Adrenal gland (tissue), 19 donors: ENCODE data around the gene SMAGP. TPM values are rescaled to one million over a fixed set of nuclear protein-coding genes. Genes with fewer than 3 reads are reported as not detected.
"Not testable (repeated sequence)": the region's sequence is repeated elsewhere in the genome, so short reads cannot be mapped to it uniquely, and the experiment has no call there.

Experiments used
- DNase-seq, 7 donors: peaks; one replicate each; pipeline ENCODE4 v3.0.0-alpha.2; 2019 to 2020
- H3K27ac ChIP-seq, 5 donors: fragments of 200-600 bp; sonication (generic) in 4 of 5; 1 replicate in 3 of 5; 2 replicates in 2 of 5; pipeline versions ENCODE4 v1.5.1 to v1.8.0; 2016 to 2020; ENCODE audit warnings: mild to moderate bottlenecking in 1 of 5
- H3K27me3 ChIP-seq: fragments of 200-600 bp; 2 replicates; pipeline ENCODE4 v1.8.0; 2021
- H3K36me3 ChIP-seq, 2 donors: fragments of 200-600 bp; replicated peaks in 1 of 2; 1 replicate in 1 of 2; 2 replicates in 1 of 2; pipeline versions ENCODE4 v1.5.1 to v1.8.0; 2018 to 2022
- H3K4me1 ChIP-seq, 2 donors: fragments of 200-600 bp; replicated peaks in 1 of 2; 1 replicate in 1 of 2; 2 replicates in 1 of 2; pipeline versions ENCODE4 v1.5.1 to v1.8.0; 2018 to 2021
- H3K4me3 ChIP-seq, 4 donors: fragments of 200-600 bp; sonication (generic) in 3 of 4; one replicate each; pipeline ENCODE4 v1.5.1; 2016 to 2018
- H3K9me3 ChIP-seq, 3 donors: fragments of 200-600 bp; sonication (generic) in 1 of 3; replicated peaks in 1 of 3; 1 replicate in 2 of 3; 2 replicates in 1 of 3; pipeline versions ENCODE4 v1.5.1 to v1.8.0; 2016 to 2021
- CTCF ChIP-seq, 6 experiments: fragments of 450-650 bp in 4 of 6; fragments of 200-600 bp in 2 of 6; sonication (generic) in 1 of 6; IDR thresholded peaks; 1 replicate in 5 of 6; 2 replicates in 1 of 6; pipeline versions ENCODE4 v1.5.1 to v1.8.0; 2016 to 2021; ENCODE audit warnings: antibody characterized with exemption in 6 of 6, mild to moderate bottlenecking in 2 of 6, moderate library complexity in 1 of 6
- POLR2A ChIP-seq, 2 donors: fragments of 450-650 bp; IDR thresholded peaks; one replicate each; pipeline ENCODE4 v1.6.1; 2017; ENCODE audit warnings: antibody characterized with exemption in 2 of 2, mild to moderate bottlenecking in 2 of 2, moderate library complexity in 1 of 2
- WGBS, 4 donors: extraction: QIAGEN DNeasy Blood & Tissue Kit in 2 of 4; methylation state at CpG; one replicate each; pipeline versions ENCODE4 v1.1.5 to v1.1.7; 2013 to 2017; 5-methylcytosine and 5-hydroxymethylcytosine counted together
- intact Hi-C, 2 donors: fragments of 100-400 bp; cut with DNase I; formaldehyde crosslinking; loops; one replicate each; pipeline versions ENCODE4 v1.14.1 to v1.15.0; 2022 to 2023
- long read RNA-seq, 10 donors: library from polyadenylated mRNA in 3 of 10; unstranded in 2 of 10; stranded (forward) in 1 of 10; transcript quantifications; one replicate each; pipeline ENCODE4 v2.0.0 and lab custom pipeline, GENCODE V29; 2021 to 2026
- polyA plus RNA-seq, 3 donors: library from polyadenylated mRNA; stranded (reverse); fragments of 200-250 nt in 2 of 3; fragments of 350-450 nt in 1 of 3; fragmentation: Illumina TruSeq in 1 of 3; extraction: RNeasy Lipid Tissue Mini Kit (QIAGEN cat#74804) in 1 of 3; gene quantifications; one replicate each; pipeline ENCODE4 v1.2.3, GENCODE V29; 2013 to 2014
- total RNA-seq, 9 donors: library from RNA; depleted of rRNA in 4 of 9; stranded (reverse); fragments of >200 nt in 4 of 9; fragments of 120-200 nt in 1 of 9; fragmentation: NEBNext Ultra II Directional in 1 of 9; extraction: Animal tissue kit (Norgen Biotek cat#: 25700) in 1 of 9; gene quantifications; one replicate each; pipeline versions ENCODE4 v1.1.0 to v1.2.4, GENCODE V29; 2013 to 2023
- donor health status: healthy with polysubstance abuse.
- donor health status: Bipolar disorder and iron deficiency.
- donor health status: DM: yes; HTN: yes; CAD: no.
- donor health status: DM: no; HTN: no; CAD: no.
- donor health status: DM: no; HTN: no; CAD: no.
- donor health status: DM: yes; HTN: yes; CAD: no.

The SMAGP gene, protein sequence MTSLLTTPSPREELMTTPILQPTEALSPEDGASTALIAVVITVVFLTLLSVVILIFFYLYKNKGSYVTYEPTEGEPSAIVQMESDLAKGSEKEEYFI
- total RNA-seq (10 to 100 TPM in 6 of 9 donors, 1 to 10 TPM in 3; 2.7 to 32.6 (median 14.1) TPM), polyA plus RNA-seq (10 to 100 TPM in 1 of 3 donors, 1 to 10 TPM in 2; 6.0 to 10.9 (median 9.9) TPM)
- long read RNA-seq, donor 1, partial matches to known transcripts = 0 of 4 reads
- long read RNA-seq, donor 1, other reads (novel, unspliced or antisense) = 0 of 4 reads
- long read RNA-seq, donor 2, partial matches to known transcripts = 0 of 4 reads
- long read RNA-seq, donor 2, other reads (novel, unspliced or antisense) = 0 of 4 reads
- long read RNA-seq, donor 3, partial matches to known transcripts = 0 of 4 reads
- long read RNA-seq, donor 3, other reads (novel, unspliced or antisense) = 0 of 4 reads
- long read RNA-seq, donor 4, transcript SMAGP-203 (4 exons, 2,350 nt) = major isoform, 10 of 16 reads
- long read RNA-seq, donor 4, partial matches to known transcripts = 2 of 16 reads
- long read RNA-seq, donor 4, other reads (novel, unspliced or antisense) = 1 of 16 reads
- long read RNA-seq, donor 5, transcript SMAGP-203 (4 exons, 2,350 nt) = major isoform, 14 of 30 reads
- long read RNA-seq, donor 5, transcript SMAGP-205 (3 exons, 1,518 nt) = minor isoform, 12 of 30 reads
- long read RNA-seq, donor 5, partial matches to known transcripts = 0 of 30 reads
- long read RNA-seq, donor 5, other reads (novel, unspliced or antisense) = 3 of 30 reads
- long read RNA-seq, donor 6, transcript SMAGP-203 (4 exons, 2,350 nt) = major isoform, 7 of 9 reads
- long read RNA-seq, donor 6, partial matches to known transcripts = 0 of 9 reads
- long read RNA-seq, donor 6, other reads (novel, unspliced or antisense) = 2 of 9 reads
- long read RNA-seq, donor 7, partial matches to known transcripts = 0 of 4 reads
- long read RNA-seq, donor 7, other reads (novel, unspliced or antisense) = 0 of 4 reads
- long read RNA-seq, donor 8, partial matches to known transcripts = 0 of 2 reads
- long read RNA-seq, donor 8, other reads (novel, unspliced or antisense) = 0 of 2 reads
- long read RNA-seq, donor 9, transcript SMAGP-203 (4 exons, 2,350 nt) = major isoform, 6 of 7 reads
- long read RNA-seq, donor 9, partial matches to known transcripts = 0 of 7 reads
- long read RNA-seq, donor 9, other reads (novel, unspliced or antisense) = 0 of 7 reads
- long read RNA-seq, donor 10 = 0 reads

DNA sequence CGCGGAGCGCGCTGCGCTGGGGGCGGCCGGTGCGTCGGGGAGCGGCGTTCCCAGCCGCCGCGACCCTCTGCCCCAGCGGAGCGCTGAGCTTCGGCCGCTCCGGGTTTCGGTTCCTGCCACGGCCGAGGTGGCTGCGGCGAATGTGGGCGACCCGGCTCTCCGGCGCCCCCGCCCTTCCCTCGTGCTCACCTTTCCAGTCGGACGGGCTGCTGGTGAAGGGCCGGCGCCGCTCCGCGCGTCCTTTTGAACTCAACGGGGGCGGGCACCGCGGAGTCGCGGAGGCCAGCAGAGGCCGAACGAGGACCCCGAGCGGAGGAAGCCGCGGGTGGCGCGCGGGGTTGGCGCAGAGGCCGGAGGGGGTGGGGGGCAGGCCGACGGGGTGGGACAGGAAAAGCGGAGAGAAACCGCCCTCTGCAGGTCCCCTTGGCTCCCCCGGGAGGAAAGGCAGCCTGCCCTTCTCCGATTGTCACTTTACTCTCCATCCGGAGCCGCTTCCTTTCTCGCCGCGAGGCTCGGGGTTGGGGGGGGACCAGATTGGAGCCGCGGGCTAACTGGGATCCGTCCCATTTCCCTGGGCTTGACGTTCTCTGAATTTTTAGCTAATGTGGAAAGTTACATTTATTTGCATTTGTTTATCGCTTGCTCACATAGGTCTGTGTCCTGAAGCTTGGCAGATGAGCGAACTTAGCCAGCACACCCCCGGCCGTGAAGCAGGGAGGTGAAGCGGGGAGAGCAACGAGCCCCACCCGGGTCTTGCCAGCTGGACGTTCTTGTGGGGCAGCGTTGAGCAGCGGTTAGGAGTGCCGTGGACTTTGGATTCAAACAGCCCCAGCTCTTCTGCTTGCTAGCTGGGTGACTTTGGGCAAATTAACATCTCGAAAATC lies at the start of gene SMAGP:
SMAGP (minus strand) TSS at position 349 of the 884 bp plus-strand sequence. CDS start 1,137 bp downstream, outside the sequence.
- intact Hi-C loops = loop anchor here in 1 of 2 donors (5.0 kb wide), 1 partner anchor 72 kb away; no protein-coding TSS in a partner anchor
- TF ChIP-seq CTCF (IDR thresholded peaks at IDR 0.05) (no peak), POLR2A (IDR thresholded peaks at IDR 0.05) (peak in 1 of 2 donors; percentile 21)
- H3K27ac ChIP-seq = peak within 1 kb of the TSS in 4 of 5 donors; percentile 60 to 91 (median 79)
- no peaks in the 10 kb centered on the region for H3K36me3 ChIP-seq
- DNase-seq = peak; percentile 48 to 68 (median 65)
- H3K9me3 ChIP-seq = no peaks in the 10 kb centered on the region
- H3K4me3 ChIP-seq = peak within 1 kb of the TSS; percentile 50 to 97 (median 76)
- no peaks in the 10 kb centered on the region for H3K27me3 ChIP-seq
- 0 to 1% (median 0%) methylated on average over 22 to 83 of the region's 83 CpGs for WGBS, 4 donors
- H3K4me1 ChIP-seq = peaks cover 0 to 13% of the 10 kb centered on the region in 2 donors

- Histone ChIP-seq H3K4me1 (no peaks in the 10 kb centered on the region), H3K27ac (no peak overlapping the region), H3K4me3 (no peak overlapping the region), H3K27me3 (no peaks in the 10 kb centered on the region), H3K36me3 (no peaks in the 10 kb centered on the region), H3K9me3 (no peaks in the 10 kb centered on the region)
- WGBS, 4 donors = 48 to 73% (median 65%) methylated on average over 3 of the region's 3 CpGs
- TF ChIP-seq POLR2A (IDR thresholded peaks at IDR 0.05) (no peak), CTCF (IDR thresholded peaks at IDR 0.05) (no peak)
- no peak for DNase-seq
- intact Hi-C loops = no loop called here
These were observed 48.8 kb upstream of the SMAGP start for GRCh38 chr12:51318846-51319599.

GRCh38 chr12:51318057-51318806 lies 48.0 kb upstream of the SMAGP start:
- WGBS, 4 donors = 87 to 91% (median 90%) methylated on average over 8 of the region's 8 CpGs
- not testable (repeated sequence) for H3K4me3 ChIP-seq, H3K4me1 ChIP-seq

More at GRCh38 chr12:51318057-51318806, 48.0 kb upstream of the SMAGP start:
- intact Hi-C loops, H3K36me3 ChIP-seq, DNase-seq, H3K9me3 ChIP-seq, H3K27ac ChIP-seq, H3K27me3 ChIP-seq: not testable (repeated sequence)
